HCT116 (cell line): Measurements from ENCODE around the gene URB1.

Source experiments
- CEBPB ChIP-seq: IDR thresholded peaks from 2 replicates; pipeline ENCODE4 v1.6.1; 2012; ENCODE audit warnings: low read depth
- CTCF ChIP-seq, 3 experiments: fragments of 200-600 bp in 1 of 3; sonication (generic) in 1 of 3; IDR thresholded peaks in 2 of 3; conservative IDR thresholded peaks in 1 of 3; 2 replicates each; pipeline ENCODE4 v1.5.1; 2012 to 2017; ENCODE audit warnings: low read depth in 2 of 3, low read length in 2 of 3, antibody characterized with exemption in 1 of 3, borderline replicate concordance in 1 of 3, control low read depth in 1 of 3, mild to moderate bottlenecking in 1 of 3, mixed read lengths in 1 of 3, mixed run types in 1 of 3, moderate library complexity in 1 of 3; ENCODE audit not compliant: insufficient read depth in 1 of 3
- ELF1 ChIP-seq: IDR thresholded peaks from 2 replicates; pipeline ENCODE4 v1.6.1; 2012; ENCODE audit warnings: low read depth, borderline replicate concordance
- EZH2 ChIP-seq: fragments of 200-600 bp; sonication (generic); IDR thresholded peaks from 2 replicates; pipeline ENCODE4 v1.6.1; 2017; ENCODE audit warnings: antibody characterized with exemption, mixed run types
- EZH2phosphoT487 ChIP-seq: fragments of 200-600 bp; IDR thresholded peaks from 2 replicates; pipeline ENCODE4 v1.6.1; 2018; ENCODE audit warnings: antibody characterized with exemption, borderline replicate concordance
- MAX ChIP-seq: IDR thresholded peaks from 2 replicates; pipeline ENCODE4 v1.6.1; 2012
- POLR2A ChIP-seq: IDR thresholded peaks from 2 replicates; pipeline ENCODE4 v1.7.0; 2011; ENCODE audit warnings: borderline replicate concordance; ENCODE audit not compliant: insufficient read depth, insufficient read length; ENCODE audit errors: extremely low read depth
- POLR2AphosphoS5 ChIP-seq: IDR thresholded peaks from 2 replicates; pipeline ENCODE4 v1.6.1; 2011; ENCODE audit warnings: mild to moderate bottlenecking, low read depth, low read length, moderate library complexity
- RAD21 ChIP-seq: IDR thresholded peaks from 2 replicates; pipeline ENCODE4 v1.6.1; 2012; ENCODE audit warnings: low read depth, mild to moderate bottlenecking
- SP1 ChIP-seq: IDR thresholded peaks from 2 replicates; pipeline ENCODE4 v1.6.1; 2012; ENCODE audit warnings: low read depth
- YY1 ChIP-seq: IDR thresholded peaks from 2 replicates; pipeline ENCODE4 v1.6.1; 2011; ENCODE audit warnings: low read length, low read depth, moderate library complexity, mild to moderate bottlenecking; ENCODE audit not compliant: insufficient replicate concordance; ENCODE audit errors: extremely low read depth
- ZNF274 ChIP-seq: fragments of 200-500 bp; sonication (Bioruptor generic); IDR thresholded peaks from 2 replicates; pipeline ENCODE4 v1.6.1; 2014; ENCODE audit warnings: mild to moderate bottlenecking, low read depth, low read length, inconsistent platforms

- TF ChIP-seq CTCF (IDR thresholded peaks at IDR 0.05 in 2 of 3, conservative IDR thresholded peaks at IDR 0.05 in 1 of 3; ENCODE audit: borderline replicate concordance in 1 of 3, insufficient read depth in 1 of 3, low read depth in 2 of 3, low read length in 2 of 3) (no peak), POLR2AphosphoS5 (no peak), YY1 (no peak), POLR2A (no peak), RAD21 (no peak), MAX (no peak), SP1 (no peak), ELF1 (no peak), EZH2 (no peak), EZH2phosphoT487 (no peak), CEBPB (no peak), ZNF274 (no peak)
Observed at GRCh38 chr21:32276671-32277070, 116.1 kb downstream of the URB1 start.
